HG03460 (cell line): ENCODE data around the gene TRA2B.
"Not testable (repeated sequence)": the region's sequence is repeated elsewhere in the genome, so short reads cannot be mapped to it uniquely, and the experiment has no call there.

ENCODE experiments used
- ATAC-seq: cut with Tn5 transposase; IDR thresholded peaks from one replicate; pipeline ENCODE4 v1.9.1; 2021; ENCODE audit not compliant: unreplicated experiment

The TRA2B gene

GRCh38 chr3:185928496-185928895, 9.3 kb downstream of the TRA2B start:
- ATAC-seq, result no peak

- no peak for ATAC-seq
Observed at GRCh38 chr3:185927501-185928200, 10.2 kb downstream of the TRA2B start.

GRCh38 chr3:185926445-185926844, 11.4 kb downstream of the TRA2B start:
- ATAC-seq, result no peak

GRCh38 chr3:185925353-185925752, 12.5 kb downstream of the TRA2B start:
- ATAC-seq, result no peak

GRCh38 chr3:185924375-185924774, 13.4 kb downstream of the TRA2B start:
- ATAC-seq, result no peak

GRCh38 chr3:185920184-185920583, 17.6 kb downstream of the TRA2B start:
- no peak for ATAC-seq

- ATAC-seq, result no peak
Observed at GRCh38 chr3:185916042-185916833, 21.6 kb downstream of the TRA2B start.

GRCh38 chr3:185915642-185916041, 22.2 kb downstream of the TRA2B start:
- no peak for ATAC-seq

GRCh38 chr3:185914911-185915629, 22.7 kb downstream of the TRA2B start:
- ATAC-seq, result no peak

GRCh38 chr3:185912929-185913901, 24.6 kb downstream of the TRA2B start:
- ATAC-seq, result no peak

- no peak for ATAC-seq
Observed at GRCh38 chr3:185912512-185912911, 25.3 kb downstream of the TRA2B start.

- not testable (repeated sequence) for ATAC-seq
Observed at GRCh38 chr3:185911076-185911448, 26.8 kb downstream of the TRA2B start.

- ATAC-seq, result not testable (repeated sequence)
Observed at GRCh38 chr3:185910322-185911075, 27.3 kb downstream of the TRA2B start.

- not testable (repeated sequence) for ATAC-seq
Observed at GRCh38 chr3:185909913-185910312, 27.9 kb downstream of the TRA2B start.

- ATAC-seq, result no peak
Observed at GRCh38 chr3:185900228-185900627, 37.6 kb downstream of the TRA2B start.

GRCh38 chr3:185896636-185897035, 41.2 kb downstream of the TRA2B start:
- ATAC-seq, result no peak

GRCh38 chr3:185887066-185887465, 50.7 kb downstream of the TRA2B start:
- ATAC-seq, result no peak

GRCh38 chr3:185884641-185885040, 53.2 kb downstream of the TRA2B start:
- ATAC-seq, result no peak

GRCh38 chr3:185881926-185882325, 55.9 kb downstream of the TRA2B start:
- ATAC-seq, result no peak

- ATAC-seq, result no peak
Observed at GRCh38 chr3:185880600-185880999, 57.2 kb downstream of the TRA2B start.
